ENCODE measurements around the gene NAALADL1. TPM values are rescaled to one million over a fixed set of nuclear protein-coding genes. Genes with fewer than 3 reads are reported as not detected.

NAALADL1 gene
- total RNA-seq, 1 experiment from 2014 or later: 0.23 TPM

GRCh38 chr11:64996710-64997380 is 61.5 kb downstream of the NAALADL1 start, which contains the start of gene BATF2:
TSS of gene BATF2 (minus strand) at chr11:64996971. CDS start at chr11:64996914, 57 bp downstream.
- H3K9me3 ChIP-seq (ENCODE audit: control insufficient read depth, insufficient read depth, low read depth, low read length): no peaks in the 10 kb centered on the region
- peak within 1 kb of the TSS; percentile 79 for H3K27ac ChIP-seq (ENCODE audit: low read length)
- no peak for DNase-seq (ENCODE audit: low read depth, low spot score)
- H3K4me1 ChIP-seq (ENCODE audit: control insufficient read depth, insufficient read depth, low read length): peaks cover 4% of the 10 kb centered on the region; the same call in 1 of the 2 replicates
- TF ChIP-seq CTCF (IDR thresholded peaks at IDR 0.05) (peak; percentile 90; the same call in 1 of the 2 replicates), SIN3A (IDR thresholded peaks at IDR 0.05; ENCODE audit: borderline replicate concordance, insufficient read depth, low read depth, low read length) (peak; percentile 75), REST (IDR thresholded peaks at IDR 0.05; ENCODE audit: insufficient read depth in 1 of 2, low read depth in 2 of 2, low read length in 1 of 2) (peak; percentile 16 to 65; a peak in 1 of 4 replicates), POLR2AphosphoS5 (IDR thresholded peaks at IDR 0.05; ENCODE audit: low read depth, low read length) (no peak)
- intact Hi-C loops (cut with micrococcal nuclease; ENCODE audit: unreplicated experiment) (loop anchor here (5.0 kb wide), 1 partner anchor 150 kb away; no protein-coding TSS in a partner anchor), in situ Hi-C loops (cut with HindIII; ENCODE audit: low pct_unique_long_range_greater_than_20kb, low sequenced_read_pairs) (no loop called here)
- peak within 1 kb of the TSS; percentile 17 to 60 for H3K4me3 ChIP-seq (ENCODE audit: low read depth in 2 of 2, low read length in 2 of 2)
- CTCF ChIA-PET: interaction anchor here (0.5 to 1.4 kb wide), 11 partner anchors 14 to 151 kb away, joined by 3 to 10 read pairs (median 4); partner anchors contain the start of gene ARL2
- peak; percentile 96 for ATAC-seq
- POLR2A ChIA-PET: interaction anchor here (1.0 kb wide), 1 partner anchor 18 kb away, joined by 3 read pairs; no protein-coding TSS in a partner anchor
- BruUV-seq (replicated peaks): no TSS peak
- no peaks in the 10 kb centered on the region for H3K27me3 ChIP-seq (ENCODE audit: control insufficient read depth, insufficient read depth, low read length)
- H3K36me3 ChIP-seq (ENCODE audit: control insufficient read depth, insufficient read depth, low read length): no peaks in the 10 kb centered on the region

GRCh38 chr11:64996327-64996709 is 62.0 kb downstream of the NAALADL1 start:
- DNase-seq (ENCODE audit: low read depth, low spot score): no peak
- Histone ChIP-seq H3K9me3 (ENCODE audit: control insufficient read depth, insufficient read depth, low read depth, low read length) (no peaks in the 10 kb centered on the region), H3K27ac (ENCODE audit: low read length) (peak overlapping the region; percentile 79), H3K36me3 (ENCODE audit: control insufficient read depth, insufficient read depth, low read length) (no peaks in the 10 kb centered on the region), H3K4me1 (ENCODE audit: control insufficient read depth, insufficient read depth, low read length) (peaks cover 4% of the 10 kb centered on the region; the same call in 1 of the 2 replicates), H3K27me3 (ENCODE audit: control insufficient read depth, insufficient read depth, low read length) (no peaks in the 10 kb centered on the region), H3K4me3 (ENCODE audit: low read depth in 2 of 2, low read length in 2 of 2) (peak overlapping the region; percentile 17 to 60)
- ATAC-seq: peak; percentile 40; the same call in 1 of the 2 replicates
- intact Hi-C loops (cut with micrococcal nuclease; ENCODE audit: unreplicated experiment) (loop anchor here (5.0 kb wide), 1 partner anchor 149 kb away; no protein-coding TSS in a partner anchor), in situ Hi-C loops (cut with HindIII; ENCODE audit: low pct_unique_long_range_greater_than_20kb, low sequenced_read_pairs) (no loop called here)
- POLR2A ChIA-PET: interaction anchor here (1.0 kb wide), 1 partner anchor 19 kb away, joined by 3 read pairs; no protein-coding TSS in a partner anchor
- no peak for TF ChIP-seq REST (IDR thresholded peaks at IDR 0.05; ENCODE audit: insufficient read depth in 1 of 2, low read depth in 2 of 2, low read length in 1 of 2)
- no peak for TF ChIP-seq SIN3A (IDR thresholded peaks at IDR 0.05; ENCODE audit: borderline replicate concordance, insufficient read depth, low read depth, low read length)
- TF ChIP-seq POLR2AphosphoS5 (IDR thresholded peaks at IDR 0.05; ENCODE audit: low read depth, low read length): no peak
- no peak for TF ChIP-seq TCF7L2 (IDR thresholded peaks at IDR 0.05; ENCODE audit: low read depth, low read length)
- TF ChIP-seq CTCF (IDR thresholded peaks at IDR 0.05): no peak
- no TSS peak for BruUV-seq (replicated peaks)
- CTCF ChIA-PET: interaction anchor here (0.6 to 1.4 kb wide), 6 partner anchors 18 to 149 kb away, joined by 3 to 10 read pairs (median 4); partner anchors contain the start of gene ARL2
